ENCODE results near the gene ANKLE1. TPM values are rescaled to one million over a fixed set of nuclear protein-coding genes. Genes with fewer than 3 reads are reported as not detected.
A peak's percentile ranks its signal among the peaks of the same experiment; 100 is the strongest.
"Not testable (repeated sequence)": the region's sequence is repeated elsewhere in the genome, so short reads cannot be mapped to it uniquely, and the experiment has no call there.

The ANKLE1 gene
- total RNA-seq, 2 donors from 2014 or later, result 0.14 to 0.19 TPM

- DNase-seq (ENCODE audit: low spot score); intact Hi-C loops (cut with DNase I): not testable (repeated sequence)
These were observed 6.8 kb upstream of the ANKLE1 start for GRCh38 chr19:17274892-17275291.

DNA sequence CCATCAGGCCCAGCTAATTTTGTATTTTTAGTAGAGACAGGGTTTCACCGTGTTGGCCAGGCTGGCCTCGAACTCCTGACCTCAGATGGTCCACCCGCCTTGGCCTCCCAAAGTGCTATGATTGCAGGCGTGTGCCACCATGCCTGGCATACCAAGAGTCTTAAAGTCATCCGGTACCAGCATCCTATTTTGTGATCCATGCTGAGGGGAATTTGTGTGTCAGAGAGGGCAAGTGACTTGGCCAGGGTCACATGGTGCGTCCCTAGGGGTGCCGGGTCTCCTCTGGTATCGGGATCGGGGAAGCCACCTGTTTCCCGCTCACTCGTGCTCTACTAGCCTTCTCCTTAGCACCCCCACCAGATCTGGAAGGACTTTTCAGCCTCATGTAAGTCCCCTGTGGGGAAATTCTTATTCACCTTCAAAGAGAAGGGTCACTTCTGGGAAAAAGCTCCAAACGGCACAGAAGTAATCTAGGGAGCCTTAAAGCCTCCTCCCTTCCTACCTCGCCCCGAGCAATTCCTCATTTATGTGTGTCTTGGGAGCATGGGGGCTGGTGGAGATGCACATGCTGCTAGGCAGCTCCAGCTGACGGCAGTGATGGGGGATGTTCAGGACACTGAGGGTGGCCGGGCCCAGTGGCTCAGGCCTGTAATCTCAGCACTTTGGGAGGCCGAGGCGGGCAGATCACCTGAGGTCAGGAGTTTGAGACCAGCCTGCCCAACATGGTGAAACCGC, 6.1 kb upstream of the ANKLE1 start:
- intact Hi-C loops (cut with DNase I), result no loop called here
- no peak for DNase-seq (ENCODE audit: low spot score)

GRCh38 chr19:17279436-17279835, 2.3 kb upstream of the ANKLE1 start:
- intact Hi-C loops (cut with DNase I), result no loop called here
- no peak for DNase-seq (ENCODE audit: low spot score)

- intact Hi-C loops (cut with DNase I), result loop anchor here (5.0 kb wide), 2 partner anchors 75 to 210 kb away; no protein-coding TSS in a partner anchor
- peak; percentile 95 for DNase-seq (ENCODE audit: low spot score)
These were observed 906 bp downstream of the ANKLE1 start for GRCh38 chr19:17282488-17283125.

- intact Hi-C loops (cut with DNase I), result loop anchor here (5.0 kb wide), 2 partner anchors 76 to 211 kb away; no protein-coding TSS in a partner anchor
- DNase-seq (ENCODE audit: low spot score), result no peak
These were observed 1.8 kb downstream of the ANKLE1 start for GRCh38 chr19:17283504-17283996.

GRCh38 chr19:17285415-17286135, 3.9 kb downstream of the ANKLE1 start:
- DNase-seq (ENCODE audit: low spot score), result no peak

GRCh38 chr19:17286263-17286662, 4.6 kb downstream of the ANKLE1 start:
- intact Hi-C loops (cut with DNase I), result no loop called here
- DNase-seq (ENCODE audit: low spot score), result no peak

More at GRCh38 chr19:17285415-17286135, 3.9 kb downstream of the ANKLE1 start:
- intact Hi-C loops (cut with DNase I), result no loop called here

DNA sequence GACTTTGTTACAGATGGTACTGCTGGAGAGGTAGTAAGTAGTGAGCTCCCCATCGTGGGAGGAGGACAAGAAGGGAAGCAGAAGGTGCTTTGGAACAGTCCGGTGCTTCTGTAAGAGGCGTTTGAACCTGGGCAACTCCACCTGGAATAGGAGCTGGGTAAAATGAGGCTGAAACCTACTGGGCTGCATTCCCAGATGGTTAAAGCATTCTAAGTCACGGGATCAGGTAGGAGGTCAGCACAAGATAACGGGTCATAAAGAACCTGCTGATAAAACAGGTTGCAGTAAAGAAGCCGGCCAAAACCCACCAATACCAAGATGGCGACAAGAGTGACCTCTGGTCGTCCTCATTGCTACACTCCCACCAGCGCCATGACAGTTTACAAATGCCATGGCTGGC, 5.1 kb downstream of the ANKLE1 start:
- intact Hi-C loops (cut with DNase I), result no loop called here
- no peak for DNase-seq (ENCODE audit: low spot score)

- DNase-seq (ENCODE audit: low spot score), result peak; percentile 91
- intact Hi-C loops (cut with DNase I), result no loop called here
These were observed 7.8 kb downstream of the ANKLE1 start for GRCh38 chr19:17289489-17289888.

DNA sequence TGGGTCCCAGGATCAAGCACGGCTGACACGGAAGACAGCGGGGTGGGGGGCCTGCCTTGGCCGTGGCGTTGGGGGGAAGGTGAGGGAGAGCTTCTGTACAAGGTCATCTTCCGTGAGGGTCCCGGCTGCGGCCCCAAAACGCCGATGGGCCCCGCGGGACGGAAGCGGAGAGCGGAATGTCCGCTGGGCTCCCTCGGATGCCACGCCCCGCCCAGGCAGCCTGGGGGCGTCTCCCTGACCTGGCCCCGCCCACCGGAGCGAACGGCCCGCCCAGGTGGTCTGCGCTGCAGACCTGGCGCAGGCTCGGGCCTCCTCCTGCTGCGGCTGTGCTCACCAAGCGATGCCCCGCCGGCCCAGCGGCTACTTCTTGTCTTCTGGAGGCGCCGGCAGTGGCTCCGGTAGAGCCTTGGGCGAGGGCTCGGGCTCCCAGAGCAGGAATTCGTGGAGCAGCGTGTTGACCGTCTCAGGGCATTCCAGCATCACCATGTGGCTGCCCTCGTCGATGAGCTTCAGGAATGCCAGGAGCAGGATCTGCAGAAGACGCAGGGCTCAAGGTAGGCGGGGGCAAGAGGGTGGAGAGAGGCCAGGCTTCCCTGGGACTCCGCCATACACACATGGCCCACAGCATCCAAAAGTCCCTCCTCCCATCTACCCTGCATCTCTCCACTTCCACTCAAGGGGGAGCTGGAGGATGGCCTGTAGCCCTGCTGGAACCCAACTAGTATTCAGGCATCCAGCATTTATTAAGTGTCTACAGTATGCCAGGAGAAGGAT, 10.8 kb downstream of the ANKLE1 start:
- DNase-seq (ENCODE audit: low spot score), result peak; percentile 89
- intact Hi-C loops (cut with DNase I), result loop anchor here in 1 of 2 donors (5.0 to 10.0 kb wide), 2 partner anchors 52 to 95 kb away; no protein-coding TSS in a partner anchor

- intact Hi-C loops (cut with DNase I), result loop anchor here in 1 of 2 donors (5.0 to 10.0 kb wide), 2 partner anchors 51 to 94 kb away; no protein-coding TSS in a partner anchor
- DNase-seq (ENCODE audit: low spot score), result no peak
These were observed 11.9 kb downstream of the ANKLE1 start for GRCh38 chr19:17293605-17294004.

DNA sequence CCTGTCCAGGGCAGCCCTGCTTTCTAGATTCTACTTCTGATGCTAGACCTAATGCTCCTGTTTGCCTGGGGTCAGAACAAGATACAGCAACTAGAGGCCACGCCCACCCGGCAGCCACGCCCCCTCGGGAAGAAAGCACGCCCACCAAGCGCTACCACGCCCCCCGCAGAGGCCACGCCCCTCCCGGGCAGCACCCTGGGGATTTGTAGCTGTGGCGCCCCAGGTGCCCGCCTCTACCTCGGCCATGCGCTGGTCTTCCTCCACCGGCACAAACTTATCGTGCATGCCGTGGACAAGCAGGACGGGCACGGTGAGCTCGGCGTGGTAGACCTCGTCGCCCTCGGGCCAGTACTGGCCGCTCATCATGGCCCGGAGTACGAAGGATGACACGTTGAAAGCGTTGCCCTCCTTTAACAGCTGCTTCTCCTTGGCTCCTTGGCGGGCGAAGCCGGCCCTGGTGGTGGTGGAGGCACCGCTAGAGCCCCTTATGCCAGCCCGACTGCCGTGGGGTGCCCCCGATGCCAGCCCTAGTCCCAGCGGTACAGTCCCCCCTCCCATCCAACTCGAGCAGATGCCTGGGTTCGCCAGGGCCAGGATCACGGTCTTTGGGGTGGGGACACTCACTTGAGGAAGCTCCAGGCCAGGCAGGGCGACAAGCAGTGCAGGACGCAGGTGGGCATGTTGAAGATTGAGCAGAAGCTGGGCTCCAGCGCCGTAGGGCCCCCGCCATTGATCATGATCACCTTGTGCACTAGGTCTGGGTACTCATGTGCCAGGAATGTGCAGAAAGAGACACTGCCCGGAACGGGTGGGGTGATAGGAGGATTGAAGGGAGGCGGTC, 12.6 kb downstream of the ANKLE1 start:
- intact Hi-C loops (cut with DNase I), result loop anchor here in 1 of 2 donors (5.0 to 10.0 kb wide), 2 partner anchors 51 to 93 kb away; no protein-coding TSS in a partner anchor
- DNase-seq (ENCODE audit: low spot score), result peak; percentile 86

GRCh38 chr19:17295551-17295950, 13.8 kb downstream of the ANKLE1 start:
- intact Hi-C loops (cut with DNase I), result loop anchor here in 1 of 2 donors (10.0 kb wide), 1 partner anchor 49 kb away; no protein-coding TSS in a partner anchor
- not testable (repeated sequence) for DNase-seq (ENCODE audit: low spot score)

DNA sequence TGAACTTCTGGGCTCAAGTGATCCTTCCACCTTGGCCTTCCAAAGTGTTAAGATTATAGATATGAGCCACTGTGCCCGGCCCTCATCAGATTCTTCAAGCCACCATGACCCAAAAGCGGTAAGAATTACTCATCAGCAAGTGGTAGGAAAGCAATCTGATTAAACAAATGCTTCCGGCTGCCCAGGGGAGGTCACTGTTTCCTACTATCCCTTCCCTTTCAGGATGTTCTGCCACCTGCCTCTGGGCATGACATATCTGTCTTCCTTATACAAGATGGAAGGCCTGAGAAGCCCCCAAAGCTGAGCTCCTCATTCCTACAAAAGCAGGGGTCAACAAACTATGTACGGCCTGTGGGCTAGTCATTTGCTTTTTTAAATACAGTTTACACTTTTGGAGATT, 14.6 kb downstream of the ANKLE1 start:
- DNase-seq (ENCODE audit: low spot score), result no peak
- intact Hi-C loops (cut with DNase I), result loop anchor here in 1 of 2 donors (10.0 kb wide), 1 partner anchor 49 kb away; no protein-coding TSS in a partner anchor

DNA sequence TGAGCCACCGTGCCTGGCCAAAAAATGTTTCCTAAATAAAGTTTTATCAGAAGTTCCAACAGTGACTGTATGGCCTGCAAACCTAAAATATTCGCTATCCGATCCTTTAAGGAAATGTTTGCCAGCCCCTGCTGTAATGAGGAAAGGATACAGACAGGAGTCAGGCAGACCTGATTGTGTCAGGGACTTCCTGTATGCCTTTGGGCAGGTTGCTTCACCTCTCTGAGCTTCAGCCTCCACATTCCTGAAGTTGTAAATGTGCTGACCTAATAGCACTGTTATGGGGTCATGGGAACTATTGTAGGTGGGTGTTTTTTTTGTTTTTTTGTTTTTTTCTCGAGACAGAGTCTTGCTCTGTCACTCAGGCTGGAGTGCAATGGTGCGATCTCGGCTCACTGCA, 15.3 kb downstream of the ANKLE1 start:
- intact Hi-C loops (cut with DNase I), result loop anchor here in 1 of 2 donors (10.0 kb wide), 1 partner anchor 48 kb away; no protein-coding TSS in a partner anchor
- no peak for DNase-seq (ENCODE audit: low spot score)

DNA sequence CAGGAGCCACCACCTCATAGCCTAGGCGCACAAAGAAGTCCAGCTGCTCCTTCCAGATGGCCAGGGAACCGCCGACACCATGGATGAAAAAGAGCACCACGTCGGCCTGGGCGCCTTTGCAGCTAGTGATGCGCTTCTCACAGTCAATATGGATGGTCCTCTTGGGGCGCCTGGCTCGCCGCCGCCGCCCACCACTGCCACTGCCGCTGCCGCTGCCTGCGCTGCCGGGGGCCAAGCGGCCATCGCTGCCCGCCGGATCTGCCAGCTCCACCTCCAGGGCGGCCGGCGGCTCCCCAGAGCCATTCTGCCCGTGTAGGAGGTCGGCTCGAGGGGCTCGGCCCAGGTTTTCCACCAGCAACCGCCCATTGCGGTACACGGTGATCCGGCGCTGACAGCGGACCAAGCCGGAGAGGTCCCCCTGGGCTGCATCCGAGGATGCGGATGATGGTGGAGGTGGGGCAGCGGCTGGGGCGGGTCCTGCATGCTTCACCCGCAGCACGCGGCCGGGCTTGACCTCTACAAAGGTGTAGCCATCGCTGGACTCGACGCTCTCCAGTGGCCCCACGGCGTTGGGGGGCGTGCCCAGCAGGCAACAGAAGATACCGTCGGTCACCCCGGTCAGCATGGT, 19.4 kb downstream of the ANKLE1 start:
- DNase-seq (ENCODE audit: low spot score), result no peak
- intact Hi-C loops (cut with DNase I), result no loop called here

GRCh38 chr19:17302391-17303166, 20.9 kb downstream of the ANKLE1 start:
- no peak for DNase-seq (ENCODE audit: low spot score)
- intact Hi-C loops (cut with DNase I), result no loop called here

All from posterior vena cava (tissue), 2 donors.